B cell (primary cell): Measurements from ENCODE around the gene SHPK. TPM values are rescaled to one million over a fixed set of nuclear protein-coding genes. Genes with fewer than 3 reads are reported as not detected.

Experiments
- ATAC-seq: fragments of 200-7000 bp; cut with Tn5 transposase; one replicate; pipeline ENCODE4 v1.10.0; 2021; ENCODE audit warnings: low read depth, mild to moderate bottlenecking, moderate number of reproducible peaks, moderate library complexity
- CTCF ChIA-PET: fragments of 350-600 bp; sonication (Branson Sonifier 250); formaldehyde crosslinking; loops from one replicate; lab custom pipeline; 2021; ENCODE audit warnings: antibody characterized with exemption, inconsistent platforms; lab: Charles Lee
- POLR2A ChIA-PET: fragments of 350-600 bp; sonication (Branson Sonifier 250); formaldehyde crosslinking; loops from one replicate; lab custom pipeline; 2021; ENCODE audit warnings: antibody characterized with exemption; lab: Charles Lee
- DNase-seq: peaks from one replicate; pipeline ENCODE4 v3.0.0; 2013
- H2AFZ ChIP-seq: 2 replicates; pipeline ENCODE4 v1.6.1; 2012; ENCODE audit warnings: mild to moderate bottlenecking, low read depth, low read length; ENCODE audit not compliant: insufficient read depth, poor library complexity, severe bottlenecking
- H3K27ac ChIP-seq, 2 donors: 1 replicate in 1 of 2; 2 replicates in 1 of 2; pipeline ENCODE4 v1.5.1; 2012 to 2013; ENCODE audit warnings: low read length in 2 of 2, mild to moderate bottlenecking in 2 of 2, moderate library complexity in 1 of 2
- H3K27me3 ChIP-seq, 4 experiments: fragments of 200-600 bp in 1 of 4; sonication (generic) in 1 of 4; replicated peaks in 1 of 4; 1 replicate in 2 of 4; 2 replicates in 2 of 4; pipeline versions ENCODE4 v1.6.1 to v1.7.0; 2013 to 2016; ENCODE audit warnings: low read length in 3 of 4, mild to moderate bottlenecking in 2 of 4, mixed read lengths in 1 of 4, moderate library complexity in 1 of 4; ENCODE audit not compliant: insufficient read depth in 4 of 4, control insufficient read depth in 3 of 4; ENCODE audit errors: control extremely low read depth in 1 of 4
- H3K36me3 ChIP-seq, 2 experiments: replicated peaks in 1 of 2; 1 replicate in 1 of 2; 2 replicates in 1 of 2; pipeline versions ENCODE4 v1.6.1 to v1.7.1; 2013; ENCODE audit warnings: low read length in 1 of 2; ENCODE audit not compliant: insufficient read depth in 2 of 2, control insufficient read depth in 1 of 2; ENCODE audit errors: control extremely low read depth in 1 of 2, extremely low read depth in 1 of 2
- H3K4me1 ChIP-seq, 2 donors: fragments of 200-600 bp in 1 of 2; sonication (generic) in 1 of 2; 1 replicate in 1 of 2; 2 replicates in 1 of 2; pipeline versions ENCODE4 v1.5.1 to v1.6.1; 2013 to 2017; ENCODE audit warnings: low read length in 2 of 2; ENCODE audit not compliant: control insufficient read depth in 2 of 2, insufficient read depth in 2 of 2
- H3K4me2 ChIP-seq: replicated peaks from 2 replicates; pipeline ENCODE3; 2012; ENCODE audit warnings: mild to moderate bottlenecking, low read depth, low read length; ENCODE audit not compliant: poor library complexity, severe bottlenecking
- H3K4me3 ChIP-seq, 5 experiments: fragments of 200-600 bp in 1 of 5; sonication (generic) in 1 of 5; 1 replicate in 3 of 5; 2 replicates in 2 of 5; pipeline versions ENCODE4 v1.5.1 to v1.7.0; 2011 to 2016; ENCODE audit warnings: low read length in 4 of 5, mild to moderate bottlenecking in 4 of 5, low read depth in 2 of 5, control low read depth in 1 of 5, moderate library complexity in 1 of 5; ENCODE audit not compliant: insufficient read depth in 1 of 5; ENCODE audit errors: control extremely low read depth in 1 of 5, extremely low read depth in 1 of 5
- H3K79me2 ChIP-seq: fragments of 200-600 bp; sonication (generic); one replicate; pipeline ENCODE4 v1.6.0; 2016; ENCODE audit warnings: low read length; ENCODE audit not compliant: control insufficient read depth, insufficient read depth
- H3K9ac ChIP-seq: fragments of 200-600 bp; sonication (generic); 2 replicates; pipeline ENCODE4 v1.6.1; 2017; ENCODE audit warnings: mild to moderate bottlenecking, low read length, moderate library complexity
- H3K9me3 ChIP-seq, 3 donors: one replicate each; pipeline versions ENCODE4 v1.6.1 to v1.7.1; 2013; ENCODE audit warnings: low read length in 2 of 3; ENCODE audit not compliant: control insufficient read depth in 2 of 3, insufficient read depth in 1 of 3; ENCODE audit errors: control extremely low read depth in 1 of 3
- H4K20me1 ChIP-seq: 2 replicates; pipeline ENCODE4 v1.6.0; 2012; ENCODE audit warnings: mild to moderate bottlenecking, low read length; ENCODE audit not compliant: insufficient read depth, control insufficient read depth, poor library complexity, severe bottlenecking
- H3K27ac Mint-ChIP-seq: one replicate; pipeline ENCODE4 v1.8.0; 2021; ENCODE audit warnings: mixed read lengths
- H3K27me3 Mint-ChIP-seq: one replicate; pipeline ENCODE4 v1.8.0; 2021; ENCODE audit warnings: mixed read lengths
- H3K4me1 Mint-ChIP-seq: one replicate; pipeline ENCODE4 v1.8.0; 2021; ENCODE audit warnings: mixed read lengths
- H3K4me3 Mint-ChIP-seq: one replicate; pipeline ENCODE4 v1.8.0; 2021; ENCODE audit warnings: mixed read lengths
- H3K9me3 Mint-ChIP-seq: one replicate; pipeline ENCODE4 v1.8.0; 2022; ENCODE audit warnings: mixed read lengths; ENCODE audit not compliant: insufficient read depth
- EZH2 ChIP-seq: IDR thresholded peaks from 2 replicates; pipeline ENCODE4 v1.6.1; 2012; ENCODE audit warnings: borderline replicate concordance, low read depth, mild to moderate bottlenecking, moderate library complexity, low read length; ENCODE audit not compliant: insufficient read depth, poor library complexity, severe bottlenecking
- WGBS: methylation state at CpG from one replicate; pipeline ENCODE4 v1.1.5; 2013; ENCODE audit warnings: missing lambda C conversion rate; ENCODE audit not compliant: insufficient coverage; 5-methylcytosine and 5-hydroxymethylcytosine counted together
- intact Hi-C: fragments of 100-400 bp; cut with micrococcal nuclease; formaldehyde crosslinking; loops from one replicate; pipeline ENCODE4 v1.10.0; 2022
- polyA plus RNA-seq: library from polyadenylated mRNA; depleted of rRNA; stranded (reverse); fragments of >200 nt; gene quantifications from 2 replicates; pipeline ENCODE4 v1.2.3, GENCODE V29; 2012
- total RNA-seq, 2 donors: library from RNA; stranded (reverse); fragments of 120-200 nt in 1 of 2; gene quantifications; 1 replicate in 1 of 2; 2 replicates in 1 of 2; pipeline versions ENCODE4 v1.2.3 to v1.2.4, GENCODE V29; 2013 to 2022
- TF ChIP-seq, protein P1 (sequence below): fragments of 200-600 bp; IDR thresholded peaks from one replicate; pipeline ENCODE4 v1.8.0; 2022; ENCODE audit warnings: antibody characterized with exemption, mild to moderate bottlenecking

The SHPK gene
- total and polyA plus RNA-seq, 2 donors (not counting 1 experiment from before 2014, with no cell fraction given), result 5.9 to 16.1 TPM

DNA sequence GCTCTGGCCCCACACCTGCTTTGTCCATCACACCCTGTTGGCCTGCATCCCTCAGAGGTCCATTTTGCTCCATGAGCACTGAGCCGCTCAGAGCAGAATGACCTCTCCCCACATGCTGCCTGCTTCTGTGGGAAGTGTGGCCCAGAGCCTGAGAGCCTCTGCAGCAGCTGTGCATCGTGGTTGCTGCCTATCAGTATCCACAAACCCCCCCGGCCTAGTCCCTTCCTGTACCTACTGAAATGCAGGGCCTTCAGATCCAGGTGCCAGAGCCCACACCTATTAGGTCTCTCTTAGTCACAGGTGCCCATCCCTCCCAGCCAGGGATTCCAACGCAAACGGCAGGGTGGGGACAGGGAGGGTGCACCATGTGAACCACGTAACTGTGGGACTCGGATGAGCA is 61.8 kb downstream of the SHPK start:
- Mint-ChIP-seq H3K4me3 (no peak overlapping the region), H3K9me3 (no peaks in the 10 kb centered on the region), H3K27me3 (no peaks in the 10 kb centered on the region), H3K4me1 (no peaks in the 10 kb centered on the region), H3K27ac (no peak overlapping the region)
- H3K79me2 ChIP-seq, result no peaks in the 10 kb centered on the region
- H3K4me2 ChIP-seq, result no peak overlapping the region
- peaks cover 1 to 6% of the 10 kb centered on the region in 2 experiments for H3K36me3 ChIP-seq
- H3K9me3 ChIP-seq, result peaks cover 0 to 3% (median 0%) of the 10 kb centered on the region in 3 donors
- H3K27me3 ChIP-seq, result no peaks in the 10 kb centered on the region
- no peaks in the 10 kb centered on the region for H3K4me1 ChIP-seq
- no peak overlapping the region for H2AFZ ChIP-seq
- intact Hi-C loops, result no loop called here
- TF ChIP-seq, protein P1, sequence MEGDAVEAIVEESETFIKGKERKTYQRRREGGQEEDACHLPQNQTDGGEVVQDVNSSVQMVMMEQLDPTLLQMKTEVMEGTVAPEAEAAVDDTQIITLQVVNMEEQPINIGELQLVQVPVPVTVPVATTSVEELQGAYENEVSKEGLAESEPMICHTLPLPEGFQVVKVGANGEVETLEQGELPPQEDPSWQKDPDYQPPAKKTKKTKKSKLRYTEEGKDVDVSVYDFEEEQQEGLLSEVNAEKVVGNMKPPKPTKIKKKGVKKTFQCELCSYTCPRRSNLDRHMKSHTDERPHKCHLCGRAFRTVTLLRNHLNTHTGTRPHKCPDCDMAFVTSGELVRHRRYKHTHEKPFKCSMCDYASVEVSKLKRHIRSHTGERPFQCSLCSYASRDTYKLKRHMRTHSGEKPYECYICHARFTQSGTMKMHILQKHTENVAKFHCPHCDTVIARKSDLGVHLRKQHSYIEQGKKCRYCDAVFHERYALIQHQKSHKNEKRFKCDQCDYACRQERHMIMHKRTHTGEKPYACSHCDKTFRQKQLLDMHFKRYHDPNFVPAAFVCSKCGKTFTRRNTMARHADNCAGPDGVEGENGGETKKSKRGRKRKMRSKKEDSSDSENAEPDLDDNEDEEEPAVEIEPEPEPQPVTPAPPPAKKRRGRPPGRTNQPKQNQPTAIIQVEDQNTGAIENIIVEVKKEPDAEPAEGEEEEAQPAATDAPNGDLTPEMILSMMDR, result no peak
- TF ChIP-seq EZH2, result no peak
- no peak overlapping the region for H3K4me3 ChIP-seq
- no peak for ATAC-seq
- H4K20me1 ChIP-seq, result no peaks in the 10 kb centered on the region
- ChIA-PET CTCF (interaction anchor here (0.6 kb wide), 1 partner anchor 35 kb away, joined by 3 read pairs; no protein-coding TSS in a partner anchor), POLR2A (no interaction called here)
- H3K27ac ChIP-seq, result no peak overlapping the region
- DNase-seq, result no peak
- 98% methylated on average over 7 of the region's 7 CpGs for WGBS
- no peak overlapping the region for H3K9ac ChIP-seq

DNA sequence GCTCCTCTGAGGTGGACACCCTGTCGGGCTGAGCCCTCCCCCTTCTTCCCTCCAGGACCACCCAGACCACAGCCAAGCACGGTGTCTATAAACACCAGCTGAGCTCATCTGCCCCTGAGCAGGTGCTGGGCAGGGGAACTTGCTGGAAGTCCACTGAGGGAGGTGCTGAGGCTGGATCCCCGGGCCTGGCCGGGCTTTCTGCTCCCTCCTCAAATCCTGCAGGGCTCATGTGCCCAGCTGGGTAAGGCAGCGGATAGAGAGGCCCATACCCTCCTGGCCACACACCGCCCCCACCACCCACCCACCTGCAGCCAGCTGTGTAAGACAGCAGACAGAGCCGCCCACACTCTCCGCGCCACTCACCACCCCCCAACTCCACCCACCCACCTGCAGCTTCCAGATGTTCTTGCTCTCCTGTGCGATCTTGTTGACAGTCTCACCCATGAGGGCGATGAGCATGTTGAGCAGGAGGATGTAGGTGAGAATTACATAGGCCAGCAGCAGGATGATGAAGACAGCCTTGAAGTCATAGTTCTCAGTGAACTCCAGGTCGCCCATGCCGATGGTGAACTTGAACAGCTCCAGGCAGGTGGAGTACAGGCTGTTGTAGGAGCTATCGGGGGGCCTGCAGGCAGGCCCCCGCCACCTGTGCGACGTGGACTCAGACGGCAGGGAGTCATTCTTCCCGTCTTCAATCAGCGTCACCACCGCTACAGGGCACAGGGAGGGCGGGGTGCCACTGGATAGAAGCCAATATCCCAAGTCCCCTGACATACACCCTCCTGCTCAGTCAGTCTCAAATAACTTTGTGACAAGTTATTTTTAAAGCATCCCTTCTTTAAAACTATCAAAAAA is 62.6 kb downstream of the SHPK start:
- TF ChIP-seq, protein P1, result no peak
- TF ChIP-seq EZH2, result no peak
- intact Hi-C loops, result no loop called here
- Histone ChIP-seq H3K36me3 (peaks cover 1 to 6% of the 10 kb centered on the region in 2 experiments), H3K4me2 (no peak overlapping the region), H3K9me3 (peaks cover 0 to 3% (median 0%) of the 10 kb centered on the region in 3 donors), H4K20me1 (no peaks in the 10 kb centered on the region), H3K4me3 (no peak overlapping the region), H3K27ac (no peak overlapping the region), H3K79me2 (no peaks in the 10 kb centered on the region), H3K4me1 (no peaks in the 10 kb centered on the region), H3K9ac (no peak overlapping the region), H3K27me3 (no peaks in the 10 kb centered on the region), H2AFZ (no peak overlapping the region)
- ChIA-PET POLR2A (no interaction called here), CTCF (interaction anchor here (0.7 kb wide), 1 partner anchor 774 kb away, joined by 3 read pairs; no protein-coding TSS in a partner anchor)
- DNase-seq, result no peak
- no peaks in the 10 kb centered on the region for H3K27me3 Mint-ChIP-seq
- H3K4me3 Mint-ChIP-seq, result no peak overlapping the region
- H3K9me3 Mint-ChIP-seq, result no peaks in the 10 kb centered on the region
- no peaks in the 10 kb centered on the region for H3K4me1 Mint-ChIP-seq
- ATAC-seq, result no peak
- 90% methylated on average over 17 of the region's 22 CpGs for WGBS
- no peak overlapping the region for H3K27ac Mint-ChIP-seq
